CD4-positive, alpha-beta T cell treated with Interleukin-1 beta for 1 hour (primary cell): ENCODE measurements around the gene CFAP74.

Source experiments
- DNase-seq, 2 donors: peaks; one replicate each; pipeline ENCODE4 v3.0.0-alpha.2; 2020 to 2022

CFAP74 gene

GRCh38 chr1:1925437-1926345 is 77.9 kb downstream of the CFAP74 start:
- no peak for DNase-seq

- DNase-seq: no peak
Observed at GRCh38 chr1:1924849-1925248, 78.7 kb downstream of the CFAP74 start.

- DNase-seq: no peak
Observed at GRCh38 chr1:1924386-1924785, 79.2 kb downstream of the CFAP74 start.

- no peak for DNase-seq
Observed at GRCh38 chr1:1922956-1923833, 80.4 kb downstream of the CFAP74 start.

GRCh38 chr1:1922702-1922955 is 81.0 kb downstream of the CFAP74 start:
- no peak for DNase-seq

GRCh38 chr1:1921901-1922701 is 81.5 kb downstream of the CFAP74 start:
- DNase-seq: no peak

- no peak for DNase-seq
Observed at GRCh38 chr1:1921459-1921862, 82.1 kb downstream of the CFAP74 start.

- DNase-seq: no peak
Observed at GRCh38 chr1:1920608-1921458, 82.8 kb downstream of the CFAP74 start.

- DNase-seq: no peak
Observed at GRCh38 chr1:1920057-1920607, 83.5 kb downstream of the CFAP74 start.

- DNase-seq: peak; percentile 99 to 100
Observed at GRCh38 chr1:1919304-1920056, 84.1 kb downstream of the CFAP74 start.

- DNase-seq: no peak
Observed at GRCh38 chr1:1918901-1919303, 84.7 kb downstream of the CFAP74 start, which contains the start of gene TMEM52. Gene TMEM52 (minus strand): TSS chr1:1919279. CDS start chr1:1919265, 14 bp downstream.

GRCh38 chr1:1917995-1918900 is 85.3 kb downstream of the CFAP74 start:
- no peak for DNase-seq

- DNase-seq: no peak
Observed at GRCh38 chr1:1917304-1917976, 86.1 kb downstream of the CFAP74 start.

GRCh38 chr1:1916851-1917251 is 86.7 kb downstream of the CFAP74 start:
- no peak for DNase-seq

- DNase-seq: no peak
Observed at GRCh38 chr1:1915911-1916840, 87.4 kb downstream of the CFAP74 start.

- no peak for DNase-seq
Observed at GRCh38 chr1:1914971-1915692, 88.5 kb downstream of the CFAP74 start, which contains the start of gene CALML6. Gene CALML6 (plus strand): TSS chr1:1915260. CDS start chr1:1915281, 21 bp downstream.
